Liver (tissue), 9 donors: ENCODE measurements around the gene CCNY. TPM values are rescaled to one million over a fixed set of nuclear protein-coding genes. Genes with fewer than 3 reads are reported as not detected.
A peak's percentile ranks its signal among the peaks of the same experiment; 100 is the strongest.

Experiments
- DNase-seq: peaks from one replicate; pipeline ENCODE4 v3.0.0-alpha.2; 2017; ENCODE audit warnings: low spot score
- H3K27ac ChIP-seq, 2 donors: one replicate each; pipeline ENCODE4 v1.7.0; 2013; ENCODE audit warnings: inconsistent platforms in 2 of 2, low read length in 2 of 2, control low read depth in 1 of 2, low read depth in 1 of 2, mild to moderate bottlenecking in 1 of 2
- H3K27me3 ChIP-seq, 4 donors: one replicate each; pipeline versions ENCODE4 v1.6.1 to v1.7.0; 2013; ENCODE audit warnings: low read length in 3 of 4, inconsistent platforms in 1 of 4, mild to moderate bottlenecking in 1 of 4, moderate library complexity in 1 of 4; ENCODE audit not compliant: control insufficient read depth in 4 of 4, insufficient read depth in 4 of 4
- H3K36me3 ChIP-seq, 4 donors: one replicate each; pipeline versions ENCODE4 v1.6.1 to v1.7.0; 2013; ENCODE audit warnings: low read length in 3 of 4, mild to moderate bottlenecking in 3 of 4, low read depth in 1 of 4, moderate library complexity in 1 of 4; ENCODE audit not compliant: control insufficient read depth in 4 of 4, insufficient read depth in 3 of 4
- H3K4me1 ChIP-seq, 4 donors: one replicate each; pipeline versions ENCODE4 v1.6.1 to v1.7.0; 2013; ENCODE audit warnings: low read length in 3 of 4, mild to moderate bottlenecking in 3 of 4, moderate library complexity in 1 of 4; ENCODE audit not compliant: control insufficient read depth in 4 of 4, insufficient read depth in 4 of 4
- H3K4me3 ChIP-seq, 3 donors: one replicate each; pipeline versions ENCODE4 v1.6.1 to v1.7.0; 2013; ENCODE audit warnings: low read length in 3 of 3, control low read depth in 1 of 3, low read depth in 1 of 3, mild to moderate bottlenecking in 1 of 3
- H3K9ac ChIP-seq, 2 donors: one replicate each; pipeline ENCODE4 v1.7.0; 2013; ENCODE audit warnings: low read length in 2 of 2, mild to moderate bottlenecking in 2 of 2, moderate library complexity in 2 of 2, control low read depth in 1 of 2, low read depth in 1 of 2
- H3K9me3 ChIP-seq, 4 donors: one replicate each; pipeline versions ENCODE4 v1.6.1 to v1.7.0; 2013; ENCODE audit warnings: low read length in 3 of 4; ENCODE audit not compliant: control insufficient read depth in 4 of 4
- EGR1 ChIP-seq, 2 donors: IDR thresholded peaks; 2 replicates each; pipeline ENCODE4 v1.6.1; 2016 to 2018; ENCODE audit warnings: antibody characterized with exemption in 2 of 2, low read depth in 2 of 2
- FOXA1 ChIP-seq: IDR thresholded peaks from 2 replicates; pipeline ENCODE4 v1.6.1; 2016; ENCODE audit warnings: antibody characterized with exemption
- FOXA2 ChIP-seq: IDR thresholded peaks from 2 replicates; pipeline ENCODE4 v1.6.1; 2016; ENCODE audit warnings: antibody characterized with exemption
- GABPA ChIP-seq, 2 donors: IDR thresholded peaks in 1 of 2; conservative IDR thresholded peaks in 1 of 2; 2 replicates each; pipeline ENCODE4 v1.6.1; 2016; ENCODE audit warnings: antibody characterized with exemption in 2 of 2, mild to moderate bottlenecking in 1 of 2, moderate library complexity in 1 of 2
- HNF4A ChIP-seq, 2 donors: conservative IDR thresholded peaks; 2 replicates each; pipeline ENCODE4 v1.6.1; 2016; ENCODE audit warnings: antibody characterized with exemption in 2 of 2, mild to moderate bottlenecking in 2 of 2
- HNF4G ChIP-seq: IDR thresholded peaks from 2 replicates; pipeline ENCODE4 v1.6.1; 2016; ENCODE audit warnings: antibody characterized with exemption
- JUND ChIP-seq, 2 donors: IDR thresholded peaks; 2 replicates each; pipeline ENCODE4 v1.6.1; 2016; ENCODE audit warnings: antibody characterized with exemption in 2 of 2
- NR2F2 ChIP-seq: IDR thresholded peaks from 2 replicates; pipeline ENCODE4 v1.6.1; 2016; ENCODE audit warnings: antibody characterized with exemption
- RAD21 ChIP-seq, 2 donors: IDR thresholded peaks; 2 replicates each; pipeline ENCODE4 v1.6.1; 2016; ENCODE audit warnings: antibody characterized with exemption in 2 of 2, mild to moderate bottlenecking in 2 of 2
- RXRA ChIP-seq, 2 donors: IDR thresholded peaks; 2 replicates each; pipeline ENCODE4 v1.6.1; 2017 to 2018; ENCODE audit warnings: antibody characterized with exemption in 2 of 2, mild to moderate bottlenecking in 1 of 2
- SP1 ChIP-seq: IDR thresholded peaks from 2 replicates; pipeline ENCODE4 v1.6.1; 2018; ENCODE audit warnings: antibody characterized with exemption, mild to moderate bottlenecking
- TAF1 ChIP-seq: conservative IDR thresholded peaks from 2 replicates; pipeline ENCODE4 v1.6.1; 2016; ENCODE audit warnings: antibody characterized with exemption, mild to moderate bottlenecking
- YY1 ChIP-seq: IDR thresholded peaks from 2 replicates; pipeline ENCODE4 v1.6.1; 2016; ENCODE audit warnings: antibody characterized with exemption, mild to moderate bottlenecking
- WGBS: extraction: QIAGEN DNeasy Blood & Tissue Kit; methylation state at CpG from one replicate; pipeline ENCODE4 v1.1.7; 2013; 5-methylcytosine and 5-hydroxymethylcytosine counted together
- polyA plus RNA-seq, 2 donors: library from polyadenylated mRNA; stranded (reverse) in 1 of 2; unstranded in 1 of 2; fragments of 200-250 nt in 1 of 2; fragments of >200 nt in 1 of 2; fragmentation: Nextera tagmentation in 1 of 2; extraction: Ambion mirVana in 1 of 2; gene quantifications; one replicate each; pipeline versions ENCODE4 v1.2.1 to v1.2.3, GENCODE V29; 2013 to 2015
- total RNA-seq, 2 donors: library from RNA; depleted of rRNA; stranded (reverse); fragments of >200 nt; gene quantifications; one replicate each; pipeline ENCODE4 v1.2.3, GENCODE V29; 2014
- TF ChIP-seq, protein P1 (sequence below): IDR thresholded peaks from 2 replicates; pipeline ENCODE4 v1.6.1; 2016; ENCODE audit warnings: antibody characterized with exemption
- TF ChIP-seq, protein P2 (sequence below): IDR thresholded peaks from 2 replicates; pipeline ENCODE4 v1.6.1; 2016; ENCODE audit warnings: antibody characterized with exemption
- TF ChIP-seq, protein P3 (sequence below): fragments of 150-350 bp; IDR thresholded peaks from 2 replicates; pipeline ENCODE4 v1.5.1; 2017; ENCODE audit warnings: improper control_type of control experiment, low read depth, low read length; ENCODE audit not compliant: missing input control
- TF ChIP-seq, protein P4 (sequence below): IDR thresholded peaks from 2 replicates; pipeline ENCODE4 v1.6.1; 2016; ENCODE audit warnings: antibody characterized with exemption
- TF ChIP-seq, protein P5 (sequence below): IDR thresholded peaks from 2 replicates; pipeline ENCODE4 v1.6.1; 2016; ENCODE audit warnings: antibody characterized with exemption, mild to moderate bottlenecking
- donor health status: healthy.
- donor health status: healthy.
- donor health status: healthy.
- donor health status: healthy.
- donor health status: healthy.

CCNY gene
- total and polyA plus RNA-seq, 4 donors = 17.6 to 38.4 (median 21.8) TPM

DNA sequence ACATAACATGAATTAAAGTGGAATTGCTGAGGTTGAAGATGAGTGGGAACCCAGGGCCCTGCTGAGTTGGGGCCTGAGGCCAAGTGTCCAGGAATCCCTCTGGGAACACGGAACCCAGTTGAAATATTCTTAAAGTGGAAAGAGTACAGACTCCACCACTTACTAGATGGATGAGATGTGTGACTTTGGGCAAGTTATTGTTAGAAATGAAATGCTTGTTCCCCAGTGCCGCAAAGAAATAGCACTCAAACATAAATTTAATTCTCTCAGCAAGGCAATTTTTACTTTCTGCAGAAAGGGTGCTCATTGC, 54.5 kb downstream of the CCNY start (continued):
- TF ChIP-seq HNF4G = no peak
- TF ChIP-seq EGR1 (IDR thresholded peaks at IDR 0.05; ENCODE audit: low read depth in 2 of 2) = no peak
- TF ChIP-seq, protein P1, sequence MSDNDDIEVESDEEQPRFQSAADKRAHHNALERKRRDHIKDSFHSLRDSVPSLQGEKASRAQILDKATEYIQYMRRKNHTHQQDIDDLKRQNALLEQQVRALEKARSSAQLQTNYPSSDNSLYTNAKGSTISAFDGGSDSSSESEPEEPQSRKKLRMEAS = no peak
- TF ChIP-seq FOXA1 = no peak
- TF ChIP-seq FOXA2 = no peak
- no peak for TF ChIP-seq RAD21 (IDR thresholded peaks at IDR 0.05)
- no peak for TF ChIP-seq RXRA (IDR thresholded peaks at IDR 0.05)
- TF ChIP-seq GABPA (IDR thresholded peaks at IDR 0.05 in 1 of 2, conservative IDR thresholded peaks at IDR 0.05 in 1 of 2) = no peak
- TF ChIP-seq SP1 = no peak

DNA sequence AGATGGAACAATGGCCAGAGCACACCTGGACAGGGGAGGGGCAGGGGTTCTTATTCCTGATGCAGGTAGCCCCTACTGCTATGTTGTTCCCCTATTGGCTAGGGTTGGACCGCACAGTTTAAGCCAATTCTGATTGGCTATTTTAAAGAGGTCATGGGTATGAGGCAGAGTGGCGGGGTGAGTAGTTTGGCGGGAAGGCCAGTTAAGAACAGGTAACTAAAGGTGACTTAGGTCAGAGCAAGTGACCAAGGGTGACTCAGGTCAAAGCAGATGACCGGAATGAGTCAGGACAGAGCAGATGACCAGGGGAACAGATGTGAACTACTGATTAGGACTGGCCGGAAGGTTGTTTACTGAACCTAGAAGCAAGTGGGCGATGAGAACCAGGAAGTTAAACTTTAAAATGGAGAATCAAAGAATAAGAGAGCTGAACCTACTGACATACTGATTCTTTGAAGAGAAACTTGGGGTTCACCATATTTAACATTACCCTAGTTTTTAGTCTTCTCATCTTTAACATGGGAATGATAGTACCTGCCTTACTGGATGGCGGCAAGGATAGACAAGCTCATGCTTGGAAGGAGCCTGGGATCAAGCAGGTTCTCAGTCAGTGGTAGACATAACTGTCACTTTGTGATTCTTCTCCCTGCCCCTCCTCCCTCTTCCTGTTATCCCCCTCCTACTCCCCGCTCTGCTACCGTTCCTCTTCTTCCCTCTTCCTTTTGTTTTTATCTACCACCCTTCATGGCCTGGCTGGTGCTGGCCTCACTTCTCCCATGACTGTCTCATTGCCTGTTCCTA, 55.0 kb downstream of the CCNY start:
- H3K4me3 ChIP-seq = no peak overlapping the region
- WGBS = 67% methylated on average over 9 of the region's 9 CpGs
- H3K27ac ChIP-seq = no peak overlapping the region
- TF ChIP-seq FOXA1 (no peak), HNF4A (conservative IDR thresholded peaks at IDR 0.05) (peak; percentile 11 to 49), RXRA (IDR thresholded peaks at IDR 0.05) (peak; percentile 60 to 84)
- TF ChIP-seq, protein P2, sequence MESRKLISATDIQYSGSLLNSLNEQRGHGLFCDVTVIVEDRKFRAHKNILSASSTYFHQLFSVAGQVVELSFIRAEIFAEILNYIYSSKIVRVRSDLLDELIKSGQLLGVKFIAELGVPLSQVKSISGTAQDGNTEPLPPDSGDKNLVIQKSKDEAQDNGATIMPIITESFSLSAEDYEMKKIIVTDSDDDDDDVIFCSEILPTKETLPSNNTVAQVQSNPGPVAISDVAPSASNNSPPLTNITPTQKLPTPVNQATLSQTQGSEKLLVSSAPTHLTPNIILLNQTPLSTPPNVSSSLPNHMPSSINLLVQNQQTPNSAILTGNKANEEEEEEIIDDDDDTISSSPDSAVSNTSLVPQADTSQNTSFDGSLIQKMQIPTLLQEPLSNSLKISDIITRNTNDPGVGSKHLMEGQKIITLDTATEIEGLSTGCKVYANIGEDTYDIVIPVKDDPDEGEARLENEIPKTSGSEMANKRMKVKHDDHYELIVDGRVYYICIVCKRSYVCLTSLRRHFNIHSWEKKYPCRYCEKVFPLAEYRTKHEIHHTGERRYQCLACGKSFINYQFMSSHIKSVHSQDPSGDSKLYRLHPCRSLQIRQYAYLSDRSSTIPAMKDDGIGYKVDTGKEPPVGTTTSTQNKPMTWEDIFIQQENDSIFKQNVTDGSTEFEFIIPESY = peak; percentile 31
- TF ChIP-seq, protein P3, sequence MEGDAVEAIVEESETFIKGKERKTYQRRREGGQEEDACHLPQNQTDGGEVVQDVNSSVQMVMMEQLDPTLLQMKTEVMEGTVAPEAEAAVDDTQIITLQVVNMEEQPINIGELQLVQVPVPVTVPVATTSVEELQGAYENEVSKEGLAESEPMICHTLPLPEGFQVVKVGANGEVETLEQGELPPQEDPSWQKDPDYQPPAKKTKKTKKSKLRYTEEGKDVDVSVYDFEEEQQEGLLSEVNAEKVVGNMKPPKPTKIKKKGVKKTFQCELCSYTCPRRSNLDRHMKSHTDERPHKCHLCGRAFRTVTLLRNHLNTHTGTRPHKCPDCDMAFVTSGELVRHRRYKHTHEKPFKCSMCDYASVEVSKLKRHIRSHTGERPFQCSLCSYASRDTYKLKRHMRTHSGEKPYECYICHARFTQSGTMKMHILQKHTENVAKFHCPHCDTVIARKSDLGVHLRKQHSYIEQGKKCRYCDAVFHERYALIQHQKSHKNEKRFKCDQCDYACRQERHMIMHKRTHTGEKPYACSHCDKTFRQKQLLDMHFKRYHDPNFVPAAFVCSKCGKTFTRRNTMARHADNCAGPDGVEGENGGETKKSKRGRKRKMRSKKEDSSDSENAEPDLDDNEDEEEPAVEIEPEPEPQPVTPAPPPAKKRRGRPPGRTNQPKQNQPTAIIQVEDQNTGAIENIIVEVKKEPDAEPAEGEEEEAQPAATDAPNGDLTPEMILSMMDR = no peak
- TF ChIP-seq, protein P4, sequence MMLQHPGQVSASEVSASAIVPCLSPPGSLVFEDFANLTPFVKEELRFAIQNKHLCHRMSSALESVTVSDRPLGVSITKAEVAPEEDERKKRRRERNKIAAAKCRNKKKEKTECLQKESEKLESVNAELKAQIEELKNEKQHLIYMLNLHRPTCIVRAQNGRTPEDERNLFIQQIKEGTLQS = no peak
- H3K36me3 ChIP-seq = no peaks in the 10 kb centered on the region
- H3K27me3 ChIP-seq = no peaks in the 10 kb centered on the region
- H3K9ac ChIP-seq = no peak overlapping the region
- no peak for DNase-seq
- peaks cover 0 to 13% (median 7%) of the 10 kb centered on the region in 4 donors for H3K4me1 ChIP-seq
- H3K9me3 ChIP-seq = peaks cover 0 to 8% (median under 1%) of the 10 kb centered on the region in 4 donors

DNA sequence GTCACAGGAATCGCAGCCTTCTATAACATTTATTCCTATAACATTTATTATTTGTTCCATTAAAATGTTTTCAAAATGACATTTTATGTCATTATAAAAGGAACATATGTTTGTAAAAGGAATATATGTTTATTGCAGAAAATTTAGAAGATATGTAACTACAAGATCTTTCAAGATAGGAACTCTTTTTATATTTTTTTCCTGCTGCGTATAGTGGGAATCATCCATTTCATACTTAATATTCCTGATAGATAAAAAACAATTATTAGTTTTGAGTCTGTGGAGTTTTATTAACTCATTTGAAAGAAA, 55.6 kb downstream of the CCNY start:
- Histone ChIP-seq H3K4me1 (peaks cover 0 to 16% (median 8%) of the 10 kb centered on the region in 4 donors), H3K27me3 (no peaks in the 10 kb centered on the region), H3K36me3 (no peaks in the 10 kb centered on the region), H3K27ac (no peak overlapping the region), H3K4me3 (no peak overlapping the region), H3K9ac (no peak overlapping the region), H3K9me3 (peaks cover 0 to 8% (median under 1%) of the 10 kb centered on the region in 4 donors)
- no peak for DNase-seq
- whole genome bisulfite sequencing = 96% methylated on average over 2 of the region's 2 CpGs
- TF ChIP-seq JUND (IDR thresholded peaks at IDR 0.05) (no peak), FOXA1 (no peak), GABPA (IDR thresholded peaks at IDR 0.05 in 1 of 2, conservative IDR thresholded peaks at IDR 0.05 in 1 of 2) (no peak), HNF4A (conservative IDR thresholded peaks at IDR 0.05) (no peak), RAD21 (IDR thresholded peaks at IDR 0.05) (no peak), FOXA2 (no peak), YY1 (no peak), RXRA (IDR thresholded peaks at IDR 0.05) (no peak), SP1 (no peak), TAF1 (no peak), NR2F2 (no peak), HNF4G (no peak), EGR1 (IDR thresholded peaks at IDR 0.05; ENCODE audit: low read depth in 2 of 2) (no peak)
- TF ChIP-seq, protein P5, sequence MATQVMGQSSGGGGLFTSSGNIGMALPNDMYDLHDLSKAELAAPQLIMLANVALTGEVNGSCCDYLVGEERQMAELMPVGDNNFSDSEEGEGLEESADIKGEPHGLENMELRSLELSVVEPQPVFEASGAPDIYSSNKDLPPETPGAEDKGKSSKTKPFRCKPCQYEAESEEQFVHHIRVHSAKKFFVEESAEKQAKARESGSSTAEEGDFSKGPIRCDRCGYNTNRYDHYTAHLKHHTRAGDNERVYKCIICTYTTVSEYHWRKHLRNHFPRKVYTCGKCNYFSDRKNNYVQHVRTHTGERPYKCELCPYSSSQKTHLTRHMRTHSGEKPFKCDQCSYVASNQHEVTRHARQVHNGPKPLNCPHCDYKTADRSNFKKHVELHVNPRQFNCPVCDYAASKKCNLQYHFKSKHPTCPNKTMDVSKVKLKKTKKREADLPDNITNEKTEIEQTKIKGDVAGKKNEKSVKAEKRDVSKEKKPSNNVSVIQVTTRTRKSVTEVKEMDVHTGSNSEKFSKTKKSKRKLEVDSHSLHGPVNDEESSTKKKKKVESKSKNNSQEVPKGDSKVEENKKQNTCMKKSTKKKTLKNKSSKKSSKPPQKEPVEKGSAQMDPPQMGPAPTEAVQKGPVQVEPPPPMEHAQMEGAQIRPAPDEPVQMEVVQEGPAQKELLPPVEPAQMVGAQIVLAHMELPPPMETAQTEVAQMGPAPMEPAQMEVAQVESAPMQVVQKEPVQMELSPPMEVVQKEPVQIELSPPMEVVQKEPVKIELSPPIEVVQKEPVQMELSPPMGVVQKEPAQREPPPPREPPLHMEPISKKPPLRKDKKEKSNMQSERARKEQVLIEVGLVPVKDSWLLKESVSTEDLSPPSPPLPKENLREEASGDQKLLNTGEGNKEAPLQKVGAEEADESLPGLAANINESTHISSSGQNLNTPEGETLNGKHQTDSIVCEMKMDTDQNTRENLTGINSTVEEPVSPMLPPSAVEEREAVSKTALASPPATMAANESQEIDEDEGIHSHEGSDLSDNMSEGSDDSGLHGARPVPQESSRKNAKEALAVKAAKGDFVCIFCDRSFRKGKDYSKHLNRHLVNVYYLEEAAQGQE = no peak
- TF ChIP-seq, protein P2 = no peak
- TF ChIP-seq, protein P1 = no peak
